KMS-11 (cell line): ENCODE data around the gene KITLG.

ENCODE experiments used
- H2AFZ ChIP-seq: fragments of 200-600 bp; sonication (generic); 2 replicates; pipeline ENCODE4 v1.6.1; 2016; ENCODE audit warnings: antibody characterized with exemption, mixed run types, low read depth
- H3K27ac ChIP-seq: fragments of 200-600 bp; sonication (generic); 2 replicates; pipeline ENCODE4 v1.6.1; 2016; ENCODE audit warnings: mild to moderate bottlenecking, mixed run types
- H3K27me3 ChIP-seq: fragments of 200-600 bp; sonication (generic); 2 replicates; pipeline ENCODE4 v1.6.1; 2017; ENCODE audit warnings: mild to moderate bottlenecking, low read depth, mixed run types, moderate library complexity; ENCODE audit not compliant: insufficient read depth
- H3K36me3 ChIP-seq: fragments of 200-600 bp; sonication (generic); 2 replicates; pipeline ENCODE4 v1.6.1; 2017; ENCODE audit warnings: mild to moderate bottlenecking, mixed run types; ENCODE audit not compliant: insufficient read depth
- H3K4me1 ChIP-seq: fragments of 200-600 bp; sonication (generic); 2 replicates; pipeline ENCODE4 v1.6.1; 2016; ENCODE audit warnings: mild to moderate bottlenecking, low read depth, mixed run types; ENCODE audit not compliant: poor library complexity, severe bottlenecking
- H3K4me2 ChIP-seq: fragments of 200-600 bp; sonication (generic); 2 replicates; pipeline ENCODE4 v1.7.0; 2016; ENCODE audit warnings: mild to moderate bottlenecking, mixed run types
- H3K4me3 ChIP-seq: fragments of 200-600 bp; sonication (generic); IDR thresholded peaks from 2 replicates; pipeline ENCODE4 v1.6.1; 2017; ENCODE audit warnings: low read depth, low read length, mixed read lengths; ENCODE audit not compliant: insufficient read depth
- H3K79me2 ChIP-seq: fragments of 200-600 bp; sonication (generic); 2 replicates; pipeline ENCODE4 v1.6.1; 2016; ENCODE audit warnings: low read depth, mixed run types; ENCODE audit not compliant: insufficient read depth
- H3K9ac ChIP-seq: fragments of 200-600 bp; sonication (generic); 2 replicates; pipeline ENCODE4 v1.6.1; 2016; ENCODE audit warnings: mild to moderate bottlenecking, mixed run types
- H4K20me1 ChIP-seq: fragments of 200-600 bp; sonication (generic); 2 replicates; pipeline ENCODE4 v1.6.1; 2016; ENCODE audit warnings: mild to moderate bottlenecking, mixed run types; ENCODE audit not compliant: insufficient read depth
- TF ChIP-seq, protein P1 (sequence below): fragments of 200-600 bp; sonication (generic); conservative IDR thresholded peaks from 2 replicates; pipeline ENCODE4 v1.6.1; 2017; ENCODE audit warnings: low read depth, mild to moderate bottlenecking, antibody characterized with exemption, low read length, moderate library complexity, mixed read lengths

Gene KITLG

GRCh38 chr12:88562151-88562550, 18.1 kb downstream of the KITLG start:
- no peaks in the 10 kb centered on the region for H4K20me1 ChIP-seq
- H2AFZ ChIP-seq, result no peak overlapping the region
- TF ChIP-seq, protein P1, sequence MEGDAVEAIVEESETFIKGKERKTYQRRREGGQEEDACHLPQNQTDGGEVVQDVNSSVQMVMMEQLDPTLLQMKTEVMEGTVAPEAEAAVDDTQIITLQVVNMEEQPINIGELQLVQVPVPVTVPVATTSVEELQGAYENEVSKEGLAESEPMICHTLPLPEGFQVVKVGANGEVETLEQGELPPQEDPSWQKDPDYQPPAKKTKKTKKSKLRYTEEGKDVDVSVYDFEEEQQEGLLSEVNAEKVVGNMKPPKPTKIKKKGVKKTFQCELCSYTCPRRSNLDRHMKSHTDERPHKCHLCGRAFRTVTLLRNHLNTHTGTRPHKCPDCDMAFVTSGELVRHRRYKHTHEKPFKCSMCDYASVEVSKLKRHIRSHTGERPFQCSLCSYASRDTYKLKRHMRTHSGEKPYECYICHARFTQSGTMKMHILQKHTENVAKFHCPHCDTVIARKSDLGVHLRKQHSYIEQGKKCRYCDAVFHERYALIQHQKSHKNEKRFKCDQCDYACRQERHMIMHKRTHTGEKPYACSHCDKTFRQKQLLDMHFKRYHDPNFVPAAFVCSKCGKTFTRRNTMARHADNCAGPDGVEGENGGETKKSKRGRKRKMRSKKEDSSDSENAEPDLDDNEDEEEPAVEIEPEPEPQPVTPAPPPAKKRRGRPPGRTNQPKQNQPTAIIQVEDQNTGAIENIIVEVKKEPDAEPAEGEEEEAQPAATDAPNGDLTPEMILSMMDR, result no peak
- H3K4me1 ChIP-seq, result no peaks in the 10 kb centered on the region
- no peak overlapping the region for H3K9ac ChIP-seq
- no peaks in the 10 kb centered on the region for H3K27me3 ChIP-seq
- no peaks in the 10 kb centered on the region for H3K36me3 ChIP-seq
- H3K4me2 ChIP-seq, result no peak overlapping the region
- no peak overlapping the region for H3K27ac ChIP-seq
- no peak overlapping the region for H3K4me3 ChIP-seq
- no peaks in the 10 kb centered on the region for H3K79me2 ChIP-seq

GRCh38 chr12:88559772-88560171, 20.5 kb downstream of the KITLG start:
- TF ChIP-seq, protein P1, result no peak
- H3K79me2 ChIP-seq, result no peaks in the 10 kb centered on the region
- no peak overlapping the region for H3K4me3 ChIP-seq
- no peak overlapping the region for H2AFZ ChIP-seq
- H3K27ac ChIP-seq, result no peak overlapping the region
- H3K27me3 ChIP-seq, result no peaks in the 10 kb centered on the region
- no peaks in the 10 kb centered on the region for H3K4me1 ChIP-seq
- no peaks in the 10 kb centered on the region for H3K36me3 ChIP-seq
- H3K9ac ChIP-seq, result no peak overlapping the region
- H4K20me1 ChIP-seq, result no peaks in the 10 kb centered on the region
- no peak overlapping the region for H3K4me2 ChIP-seq

DNA sequence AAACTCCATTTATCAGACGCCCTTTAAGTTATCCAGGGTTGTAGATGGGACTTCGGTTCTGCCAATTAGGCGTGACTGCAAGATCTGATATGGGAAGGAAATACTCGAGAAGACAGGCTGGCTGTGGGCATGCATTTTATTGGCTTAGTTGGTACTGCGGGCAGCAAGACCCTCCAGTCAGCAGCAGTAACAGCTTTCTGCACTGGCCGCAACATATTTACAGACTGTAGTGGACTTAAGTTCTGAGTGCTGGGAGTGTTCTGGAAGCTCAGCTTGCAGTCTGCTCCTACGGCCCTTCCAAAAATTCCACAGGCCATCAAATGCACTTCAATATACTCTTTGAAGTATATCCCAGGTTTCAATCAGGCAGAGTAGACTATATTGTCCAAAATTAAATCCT, 21.1 kb downstream of the KITLG start:
- no peaks in the 10 kb centered on the region for H3K36me3 ChIP-seq
- TF ChIP-seq, protein P1, result no peak
- H2AFZ ChIP-seq, result no peak overlapping the region
- no peak overlapping the region for H3K27ac ChIP-seq
- H3K4me3 ChIP-seq, result no peak overlapping the region
- no peaks in the 10 kb centered on the region for H4K20me1 ChIP-seq
- H3K4me2 ChIP-seq, result no peak overlapping the region
- H3K27me3 ChIP-seq, result no peaks in the 10 kb centered on the region
- H3K4me1 ChIP-seq, result no peaks in the 10 kb centered on the region
- no peaks in the 10 kb centered on the region for H3K79me2 ChIP-seq
- H3K9ac ChIP-seq, result no peak overlapping the region

GRCh38 chr12:88558340-88558867, 21.9 kb downstream of the KITLG start:
- Histone ChIP-seq H3K27me3 (no peaks in the 10 kb centered on the region), H2AFZ (no peak overlapping the region), H4K20me1 (no peaks in the 10 kb centered on the region), H3K4me3 (no peak overlapping the region), H3K9ac (no peak overlapping the region), H3K4me2 (no peak overlapping the region), H3K79me2 (no peaks in the 10 kb centered on the region), H3K27ac (no peak overlapping the region), H3K4me1 (no peaks in the 10 kb centered on the region), H3K36me3 (no peaks in the 10 kb centered on the region)
- TF ChIP-seq, protein P1, result no peak
